Lung (tissue), 12 donors: ENCODE results near the gene ADM. TPM values are rescaled to one million over a fixed set of nuclear protein-coding genes. Genes with fewer than 3 reads are reported as not detected.

Experiments used
- ATAC-seq: fragments of 200-7000 bp; cut with Tn5 transposase; one replicate; pipeline ENCODE4 v1.9.1; 2020; ENCODE audit warnings: moderate number of reproducible peaks; ENCODE audit not compliant: insufficient read depth, low FRiP score
- DNase-seq, 3 donors: peaks; one replicate each; pipeline ENCODE4 v3.0.0-alpha.2; 2013 to 2017
- H3K27ac ChIP-seq, 2 donors: one replicate each; pipeline ENCODE4 v1.5.1; 2013; ENCODE audit warnings: mild to moderate bottlenecking in 2 of 2, moderate library complexity in 2 of 2, control low read depth in 1 of 2, inconsistent platforms in 1 of 2, low read depth in 1 of 2, low read length in 1 of 2
- H3K27me3 ChIP-seq, 3 donors: one replicate each; pipeline ENCODE4 v1.5.1; 2013; ENCODE audit warnings: low read length in 2 of 3; ENCODE audit not compliant: control insufficient read depth in 3 of 3, insufficient read depth in 3 of 3
- H3K36me3 ChIP-seq, 4 donors: one replicate each; pipeline ENCODE4 v1.5.1; 2013; ENCODE audit warnings: low read length in 4 of 4, mild to moderate bottlenecking in 1 of 4, moderate library complexity in 1 of 4; ENCODE audit not compliant: control insufficient read depth in 4 of 4, insufficient read depth in 4 of 4
- H3K4me1 ChIP-seq, 5 donors: one replicate each; pipeline ENCODE4 v1.5.1; 2013; ENCODE audit warnings: low read length in 5 of 5, mild to moderate bottlenecking in 2 of 5, moderate library complexity in 1 of 5; ENCODE audit not compliant: control insufficient read depth in 5 of 5, insufficient read depth in 5 of 5
- H3K4me3 ChIP-seq: one replicate; pipeline ENCODE4 v1.5.1; 2013; ENCODE audit warnings: mild to moderate bottlenecking, control low read depth, moderate library complexity
- H3K9ac ChIP-seq, 2 donors: one replicate each; pipeline ENCODE4 v1.5.1; 2013; ENCODE audit warnings: low read length in 2 of 2, control low read depth in 1 of 2; ENCODE audit not compliant: insufficient read depth in 1 of 2
- H3K9me3 ChIP-seq, 4 donors: one replicate each; pipeline ENCODE4 v1.5.1; 2013; ENCODE audit warnings: low read length in 3 of 4, mild to moderate bottlenecking in 1 of 4, moderate library complexity in 1 of 4; ENCODE audit not compliant: control insufficient read depth in 4 of 4, insufficient read depth in 3 of 4
- CTCF ChIP-seq: IDR thresholded peaks from 2 replicates; pipeline ENCODE4 v1.5.1; 2012; ENCODE audit warnings: mild to moderate bottlenecking; ENCODE audit errors: control extremely low read depth, extremely low read depth
- WGBS, 2 donors: extraction: QIAGEN DNeasy Blood & Tissue Kit; methylation state at CpG; one replicate each; pipeline ENCODE4 v1.1.7; 2013; 5-methylcytosine and 5-hydroxymethylcytosine counted together
- polyA plus RNA-seq, 2 donors: library from polyadenylated mRNA; stranded (reverse); fragments of 200-250 nt; gene quantifications; one replicate each; pipeline ENCODE4 v1.2.1, GENCODE V29; 2013
- total RNA-seq, 2 donors: library from RNA; depleted of rRNA in 1 of 2; stranded (reverse); fragments of >200 nt in 1 of 2; gene quantifications; one replicate each; pipeline ENCODE4 v1.2.1, GENCODE V29; 2014 to 2021
- donor health status: control.
- donor health status: control.
- donor health status: Bipolar disorder and iron deficiency.
- donor health status: healthy.
- donor health status: DM: yes; HTN: yes; CAD: no.

ADM gene
- total and polyA plus RNA-seq, 4 donors, result 16.2 to 349 (median 44.7) TPM

GRCh38 chr11:10307400-10308200 is 2.7 kb downstream of the ADM start:
- peak; percentile 89 for TF ChIP-seq CTCF
- H3K9ac ChIP-seq, result peak overlapping the region in 1 of 2 donors; percentile 14
- DNase-seq (peak; percentile 83 to 89 (median 88)), ATAC-seq (peak; percentile 53)
- 1% methylated on average over 61 to 62 of the region's 62 CpGs for WGBS, 2 donors
- peak overlapping the region; percentile 40 to 86 for H3K27ac ChIP-seq
- peaks cover 0 to 14% (median 13%) of the 10 kb centered on the region in 3 donors for H3K27me3 ChIP-seq
- no peaks in the 10 kb centered on the region for H3K9me3 ChIP-seq
- H3K36me3 ChIP-seq, result no peaks in the 10 kb centered on the region
- H3K4me3 ChIP-seq, result peak overlapping the region; percentile 29
- peaks cover 3 to 58% (median 6%) of the 10 kb centered on the region in 5 donors for H3K4me1 ChIP-seq

GRCh38 chr11:10308201-10308954 is 3.5 kb downstream of the ADM start:
- ATAC-seq, result no peak
- no peaks in the 10 kb centered on the region for H3K9me3 ChIP-seq
- WGBS, 2 donors, result 18% methylated on average over 16 of the region's 16 CpGs
- H3K9ac ChIP-seq, result peak overlapping the region in 1 of 2 donors; percentile 14
- DNase-seq, result no peak
- H3K36me3 ChIP-seq, result no peaks in the 10 kb centered on the region
- H3K4me1 ChIP-seq, result peaks cover 3 to 56% (median 6%) of the 10 kb centered on the region in 5 donors
- peak overlapping the region; percentile 40 to 86 for H3K27ac ChIP-seq
- H3K4me3 ChIP-seq, result no peak overlapping the region
- H3K27me3 ChIP-seq, result peaks cover 0 to 14% (median 13%) of the 10 kb centered on the region in 3 donors
- no peak for TF ChIP-seq CTCF

- H3K9me3 ChIP-seq, result no peaks in the 10 kb centered on the region
- WGBS, 2 donors, result 52 to 75% methylated on average over 12 of the region's 12 CpGs
- peaks cover 0 to 14% (median 11%) of the 10 kb centered on the region in 3 donors for H3K27me3 ChIP-seq
- peak in 2 of 3 donors; percentile 36 to 54 for DNase-seq
- ATAC-seq, result no peak
- H3K36me3 ChIP-seq, result no peaks in the 10 kb centered on the region
- H3K4me3 ChIP-seq, result no peak overlapping the region
- H3K9ac ChIP-seq, result no peak overlapping the region
- peaks cover 0 to 46% (median 5%) of the 10 kb centered on the region in 5 donors for H3K4me1 ChIP-seq
- H3K27ac ChIP-seq, result peak overlapping the region; percentile 42 to 86
- TF ChIP-seq CTCF, result no peak
Observed at GRCh38 chr11:10309163-10310093, 4.6 kb downstream of the ADM start.
